GM12864 (cell line): ENCODE results near the gene RUBCNL.

Experiments
- DNase-seq: peaks from one replicate; pipeline ENCODE4 v3.0.0-alpha.2; 2011; ENCODE audit warnings: low read depth
- H3K4me3 ChIP-seq: 2 replicates; pipeline ENCODE4 v1.5.1; 2011; ENCODE audit warnings: mild to moderate bottlenecking, low read depth, low read length, control low read depth
- TF ChIP-seq, protein P1 (sequence below): IDR thresholded peaks from 2 replicates; pipeline ENCODE4 v1.5.1; 2011; ENCODE audit warnings: low read depth, mild to moderate bottlenecking, moderate library complexity, low read length, control low read depth, inconsistent platforms; ENCODE audit errors: missing control alignments

Gene RUBCNL

GRCh38 chr13:46342538-46342937 lies 44.5 kb downstream of the RUBCNL start:
- no peak overlapping the region for H3K4me3 ChIP-seq
- DNase-seq: no peak
- TF ChIP-seq, protein P1, sequence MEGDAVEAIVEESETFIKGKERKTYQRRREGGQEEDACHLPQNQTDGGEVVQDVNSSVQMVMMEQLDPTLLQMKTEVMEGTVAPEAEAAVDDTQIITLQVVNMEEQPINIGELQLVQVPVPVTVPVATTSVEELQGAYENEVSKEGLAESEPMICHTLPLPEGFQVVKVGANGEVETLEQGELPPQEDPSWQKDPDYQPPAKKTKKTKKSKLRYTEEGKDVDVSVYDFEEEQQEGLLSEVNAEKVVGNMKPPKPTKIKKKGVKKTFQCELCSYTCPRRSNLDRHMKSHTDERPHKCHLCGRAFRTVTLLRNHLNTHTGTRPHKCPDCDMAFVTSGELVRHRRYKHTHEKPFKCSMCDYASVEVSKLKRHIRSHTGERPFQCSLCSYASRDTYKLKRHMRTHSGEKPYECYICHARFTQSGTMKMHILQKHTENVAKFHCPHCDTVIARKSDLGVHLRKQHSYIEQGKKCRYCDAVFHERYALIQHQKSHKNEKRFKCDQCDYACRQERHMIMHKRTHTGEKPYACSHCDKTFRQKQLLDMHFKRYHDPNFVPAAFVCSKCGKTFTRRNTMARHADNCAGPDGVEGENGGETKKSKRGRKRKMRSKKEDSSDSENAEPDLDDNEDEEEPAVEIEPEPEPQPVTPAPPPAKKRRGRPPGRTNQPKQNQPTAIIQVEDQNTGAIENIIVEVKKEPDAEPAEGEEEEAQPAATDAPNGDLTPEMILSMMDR: no peak

- H3K4me3 ChIP-seq: no peak overlapping the region
- TF ChIP-seq, protein P1: no peak
- peak; percentile 39 for DNase-seq
Measured at GRCh38 chr13:46341112-46341711, 45.8 kb downstream of the RUBCNL start.

- TF ChIP-seq, protein P1: no peak
- DNase-seq: no peak
- no peak overlapping the region for H3K4me3 ChIP-seq
Measured at GRCh38 chr13:46340631-46341111, 46.4 kb downstream of the RUBCNL start.

DNA sequence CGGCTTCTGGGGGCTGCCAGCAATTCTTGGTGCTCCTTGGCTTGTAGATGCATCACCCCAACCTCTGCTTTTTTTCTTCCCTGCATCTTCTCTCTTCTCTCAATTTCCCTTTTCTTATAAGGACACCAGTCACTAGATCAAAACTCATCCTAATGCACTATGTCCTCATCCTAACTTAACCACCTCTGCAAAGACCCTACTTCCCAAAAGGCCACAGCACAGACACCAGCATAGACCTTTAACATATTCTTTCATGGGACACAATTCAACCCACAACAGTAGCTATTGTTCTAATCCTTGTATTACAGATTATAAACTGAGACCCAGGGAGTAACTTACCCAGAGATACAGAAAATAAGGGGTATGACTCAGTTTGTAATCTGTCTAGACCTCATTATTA lies 47.0 kb downstream of the RUBCNL start:
- TF ChIP-seq, protein P1: no peak

DNA sequence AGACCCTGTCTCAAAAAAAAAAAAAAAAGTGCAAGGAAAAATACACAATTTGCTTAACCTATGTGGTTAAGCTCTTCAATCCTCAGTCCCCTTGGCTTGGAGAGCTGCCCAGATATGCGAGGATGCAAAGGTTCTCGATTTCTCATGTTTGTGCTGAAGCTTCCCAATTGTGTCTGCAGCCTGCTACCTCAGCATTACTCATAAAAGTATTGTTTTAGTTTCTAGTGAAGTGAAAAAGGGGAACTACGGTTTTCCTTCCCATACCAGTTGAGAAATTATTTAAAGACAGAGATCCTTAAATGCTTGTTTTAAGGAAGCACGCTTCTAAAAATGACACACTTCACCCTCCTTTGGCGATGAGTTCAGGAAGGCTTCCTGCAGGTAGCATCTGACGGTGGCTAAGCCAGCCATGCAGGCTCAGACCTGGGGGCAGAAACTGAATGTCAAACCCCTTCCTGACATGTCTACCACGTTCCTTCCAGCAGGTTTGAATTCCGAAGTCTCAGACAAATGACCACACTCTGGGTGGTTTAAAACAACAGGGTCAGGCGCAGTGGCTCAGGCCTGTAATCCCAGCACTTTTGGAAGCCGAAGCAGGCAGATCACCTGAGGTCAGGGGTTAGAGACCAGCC lies 47.9 kb downstream of the RUBCNL start:
- no peak overlapping the region for H3K4me3 ChIP-seq
- DNase-seq: peak; percentile 46
- TF ChIP-seq, protein P1: no peak

More for the DNA sequence above, 47.0 kb downstream of the RUBCNL start:
- no peak overlapping the region for H3K4me3 ChIP-seq
- no peak for DNase-seq

DNA sequence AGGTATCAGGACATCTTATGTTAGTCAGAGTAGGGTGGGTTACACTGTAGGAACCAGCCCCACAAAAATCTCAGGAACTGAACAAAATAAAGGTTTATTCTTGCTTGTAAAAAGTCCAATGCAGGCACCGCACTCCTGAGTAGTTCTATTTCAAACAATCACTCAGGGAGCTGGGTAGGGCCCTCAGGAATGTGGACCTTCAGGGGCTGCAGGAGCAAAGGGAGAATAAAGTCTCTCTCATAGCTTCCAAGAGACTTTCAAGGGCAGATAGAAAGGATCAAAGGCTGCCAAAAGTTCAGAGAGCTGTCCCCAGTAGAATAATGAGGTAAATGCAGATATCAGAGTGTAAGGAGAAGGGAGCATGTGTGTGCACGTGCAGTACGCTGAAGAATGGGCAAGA lies 49.4 kb downstream of the RUBCNL start:
- TF ChIP-seq, protein P1: no peak
- no peak overlapping the region for H3K4me3 ChIP-seq
- no peak for DNase-seq
